Spleen (tissue), 7 donors: ENCODE measurements around the gene DMRTA1.
"Not testable (repeated sequence)": the region's sequence is repeated elsewhere in the genome, so short reads cannot be mapped to it uniquely, and the experiment has no call there.

Experiments used
- POLR2A ChIP-seq, 3 donors: fragments of 450-650 bp; IDR thresholded peaks; one replicate each; pipeline ENCODE4 v1.5.1; 2017; ENCODE audit warnings: antibody characterized with exemption in 3 of 3, mild to moderate bottlenecking in 1 of 3
- POLR2AphosphoS5 ChIP-seq, 3 donors: sonication (generic); formaldehyde crosslinking; IDR thresholded peaks; one replicate each; pipeline ENCODE4 v1.5.1; 2017; ENCODE audit warnings: antibody characterized with exemption in 3 of 3
- TF ChIP-seq, protein P1 (sequence below), 11 experiments: fragments of 200-600 bp in 7 of 11; fragments of 450-650 bp in 4 of 11; sonication (generic) in 4 of 11; IDR thresholded peaks in 8 of 11; conservative IDR thresholded peaks in 3 of 11; 1 replicate in 7 of 11; 2 replicates in 4 of 11; pipeline versions ENCODE4 v1.4.0 to v1.8.0; 2016 to 2021; ENCODE audit warnings: antibody characterized with exemption in 11 of 11, inconsistent platforms in 4 of 11, mild to moderate bottlenecking in 1 of 11
- donor health status: DM: no; HTN: no; CAD: no; lungs with moderate emphysema.
- donor health status: DM: no; HTN: no; CAD: no.
- donor health status: DM: no; HTN: no; CAD: no.

DNA sequence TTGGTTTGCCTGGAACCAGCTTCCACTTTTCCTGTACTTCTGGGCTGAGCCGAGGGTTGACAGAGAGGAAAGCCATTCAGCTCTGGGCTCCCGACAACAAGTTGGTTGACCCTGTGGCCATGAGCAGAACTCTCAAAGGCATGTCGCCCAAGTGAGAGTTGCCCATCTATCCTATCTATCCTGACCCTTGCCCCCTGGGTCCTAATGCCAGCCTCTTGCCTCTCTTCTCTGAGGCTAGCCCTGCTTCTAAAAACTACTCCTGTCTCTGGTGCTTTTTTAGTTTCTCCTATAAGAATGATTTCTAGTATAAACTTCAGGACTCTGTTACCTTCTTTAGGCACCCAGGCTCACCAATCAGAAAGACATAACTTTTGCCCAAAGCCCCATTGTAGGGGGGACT is 11.4 kb upstream of the DMRTA1 start:
- TF ChIP-seq, protein P1, sequence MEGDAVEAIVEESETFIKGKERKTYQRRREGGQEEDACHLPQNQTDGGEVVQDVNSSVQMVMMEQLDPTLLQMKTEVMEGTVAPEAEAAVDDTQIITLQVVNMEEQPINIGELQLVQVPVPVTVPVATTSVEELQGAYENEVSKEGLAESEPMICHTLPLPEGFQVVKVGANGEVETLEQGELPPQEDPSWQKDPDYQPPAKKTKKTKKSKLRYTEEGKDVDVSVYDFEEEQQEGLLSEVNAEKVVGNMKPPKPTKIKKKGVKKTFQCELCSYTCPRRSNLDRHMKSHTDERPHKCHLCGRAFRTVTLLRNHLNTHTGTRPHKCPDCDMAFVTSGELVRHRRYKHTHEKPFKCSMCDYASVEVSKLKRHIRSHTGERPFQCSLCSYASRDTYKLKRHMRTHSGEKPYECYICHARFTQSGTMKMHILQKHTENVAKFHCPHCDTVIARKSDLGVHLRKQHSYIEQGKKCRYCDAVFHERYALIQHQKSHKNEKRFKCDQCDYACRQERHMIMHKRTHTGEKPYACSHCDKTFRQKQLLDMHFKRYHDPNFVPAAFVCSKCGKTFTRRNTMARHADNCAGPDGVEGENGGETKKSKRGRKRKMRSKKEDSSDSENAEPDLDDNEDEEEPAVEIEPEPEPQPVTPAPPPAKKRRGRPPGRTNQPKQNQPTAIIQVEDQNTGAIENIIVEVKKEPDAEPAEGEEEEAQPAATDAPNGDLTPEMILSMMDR (IDR thresholded peaks at IDR 0.05 in 8 of 11, conservative IDR thresholded peaks at IDR 0.05 in 3 of 11): not testable (repeated sequence)
- not testable (repeated sequence) for TF ChIP-seq POLR2A, POLR2AphosphoS5 (IDR thresholded peaks at IDR 0.05)
